K562 (cell line): ENCODE results near the gene SERPINI2. TPM values are rescaled to one million over a fixed set of nuclear protein-coding genes. Genes with fewer than 3 reads are reported as not detected.

Experiments used
- ATAC-seq: fragments of 200-7000 bp; cut with Tn5 transposase; 3 replicates; pipeline ENCODE4 v1.9.1; 2020; ENCODE audit warnings: moderate library complexity
- BruUV-seq: library from RNA; stranded (reverse); fragments of 400-500 nt; replicated peaks from 2 replicates; lab custom pipeline; 2021; lab: Mats Ljungman, UMichigan
- CTCF ChIA-PET: fragments of 300-600 bp; formaldehyde crosslinking; extraction: SDS; loops from one replicate; lab custom pipeline; 2021; ENCODE audit warnings: low intra/inter-chr PET ratio; lab: Yijun Ruan, JAX
- POLR2A ChIA-PET: fragments of 300-600, 350-650 bp; sonication (Branson Sonifier 250); formaldehyde crosslinking; extraction: SDS; loops from one replicate; lab custom pipeline; 2021; ENCODE audit warnings: antibody characterized with exemption, inconsistent platforms; lab: Yijun Ruan, JAX
- DNase-seq, 4 experiments: peaks; one replicate each; pipeline versions ENCODE4 v3.0.0 to v3.0.0-alpha.2; 2011 to 2018; ENCODE audit warnings: low spot score in 3 of 4, mixed read lengths in 3 of 4; ENCODE audit errors: extremely low read depth in 1 of 4
- FAIRE-seq: peaks from 2 replicates; lab custom pipeline; 2011; peaks lifted over from hg19 to GRCh38; lab: Jason Lieb, UNC
- H2AFZ ChIP-seq: 2 replicates; pipeline ENCODE4 v1.6.0; 2011; ENCODE audit warnings: low read depth, low read length, control low read depth, inconsistent platforms
- H3K27ac ChIP-seq: fragments of 200-600 bp; 3 replicates; pipeline ENCODE4 v1.8.0; 2011; ENCODE audit warnings: low read depth, mild to moderate bottlenecking, control low read depth, inconsistent platforms, low read length, moderate library complexity, mixed read lengths; ENCODE audit errors: extremely low read depth
- H3K27me3 ChIP-seq, 2 experiments: fragments of 300-600 bp in 1 of 2; 2 replicates in 1 of 2; 3 replicates in 1 of 2; pipeline versions ENCODE4 v1.6.0 to v1.8.0; 2011; ENCODE audit warnings: inconsistent platforms in 2 of 2, low read length in 2 of 2, mild to moderate bottlenecking in 1 of 2, mixed read lengths in 1 of 2, moderate library complexity in 1 of 2; ENCODE audit not compliant: control insufficient read depth in 2 of 2, insufficient read depth in 2 of 2
- H3K36me3 ChIP-seq: fragments of 300-600 bp; 3 replicates; pipeline ENCODE4 v1.8.0; 2011; ENCODE audit warnings: mild to moderate bottlenecking, low read length, inconsistent platforms; ENCODE audit not compliant: control insufficient read depth, insufficient read depth
- H3K4me1 ChIP-seq, 2 experiments: fragments of 200-600 bp in 1 of 2; replicated peaks in 1 of 2; 2 replicates in 1 of 2; 3 replicates in 1 of 2; pipeline versions ENCODE4 v1.5.1 to v1.8.0; 2011; ENCODE audit warnings: inconsistent platforms in 2 of 2, low read length in 2 of 2, mild to moderate bottlenecking in 1 of 2, mixed read lengths in 1 of 2, moderate library complexity in 1 of 2; ENCODE audit not compliant: control insufficient read depth in 2 of 2, insufficient read depth in 2 of 2
- H3K4me2 ChIP-seq: 2 replicates; pipeline ENCODE4 v1.6.1; 2011; ENCODE audit warnings: low read length, control low read depth, inconsistent platforms, mixed read lengths; ENCODE audit not compliant: insufficient read depth
- H3K4me3 ChIP-seq: fragments of 200-600 bp; sonication (generic), shearing (Covaris generic); 2 replicates; pipeline ENCODE4 v1.5.1; 2016; ENCODE audit warnings: control low read depth, inconsistent platforms
- H3K79me2 ChIP-seq: fragments of 200-600 bp; 3 replicates; pipeline ENCODE4 v1.8.0; 2011; ENCODE audit warnings: low read length, inconsistent platforms; ENCODE audit not compliant: control insufficient read depth, insufficient read depth
- H3K9ac ChIP-seq, 2 experiments: 2 replicates each; pipeline versions ENCODE4 v1.6.0 to v1.6.1; 2011; ENCODE audit warnings: low read depth in 2 of 2, low read length in 2 of 2, control low read depth in 1 of 2, inconsistent platforms in 1 of 2, mild to moderate bottlenecking in 1 of 2, mixed read lengths in 1 of 2; ENCODE audit not compliant: insufficient read depth in 1 of 2
- H3K9me1 ChIP-seq: one replicate; pipeline ENCODE4 v1.6.0; 2011; ENCODE audit warnings: inconsistent platforms, mild to moderate bottlenecking, low read length, moderate library complexity; ENCODE audit not compliant: control insufficient read depth, insufficient read depth
- H3K9me3 ChIP-seq: replicated peaks from 2 replicates; pipeline ENCODE4 v1.5.1; 2011; ENCODE audit warnings: low read depth, low read length, inconsistent platforms; ENCODE audit not compliant: control insufficient read depth, insufficient read depth
- H4K20me1 ChIP-seq: replicated peaks from 2 replicates; pipeline ENCODE4 v1.6.1; 2011; ENCODE audit warnings: low read length, inconsistent platforms, mixed read lengths; ENCODE audit not compliant: control insufficient read depth, insufficient read depth
- ETV1 ChIP-seq: fragments of 450-650 bp; conservative IDR thresholded peaks from 2 replicates; pipeline ENCODE4 v1.6.1; 2016; ENCODE audit warnings: missing genetic modification characterization, control low read depth, low read depth, missing compliant biosample characterization
- FOS ChIP-seq: IDR thresholded peaks from 3 replicates; pipeline ENCODE4 v1.6.1; 2011; ENCODE audit not compliant: insufficient read length; ENCODE audit errors: extremely low read depth
- HDAC3 ChIP-seq: fragments of 450-650 bp; IDR thresholded peaks from 2 replicates; pipeline ENCODE4 v1.6.1; 2018; ENCODE audit warnings: borderline replicate concordance, mild to moderate bottlenecking, moderate library complexity; ENCODE audit not compliant: partially characterized antibody
- NONO ChIP-seq, 2 experiments: fragments of 200-400 bp in 1 of 2; fragments of 450-650 bp in 1 of 2; formaldehyde crosslinking in 1 of 2; IDR thresholded peaks; 2 replicates each; pipeline ENCODE4 v1.6.1; 2017; ENCODE audit warnings: low read depth in 2 of 2, mild to moderate bottlenecking in 2 of 2, moderate library complexity in 2 of 2, low read length in 1 of 2
- SMARCB1 ChIP-seq: IDR thresholded peaks from 2 replicates; pipeline ENCODE4 v1.6.1; 2011; ENCODE audit warnings: improper control_type of control experiment, low read depth; ENCODE audit not compliant: insufficient read length
- TFAM ChIP-seq: fragments of 250-450 bp; sonication (Bioruptor Pico); conservative IDR thresholded peaks from 2 replicates; pipeline ENCODE4 v1.5.0; 2021; ENCODE audit warnings: mild to moderate bottlenecking, moderate library complexity
- THRAP3 ChIP-seq: fragments of 450-650 bp; IDR thresholded peaks from 2 replicates; pipeline ENCODE4 v1.6.1; 2016; ENCODE audit warnings: mild to moderate bottlenecking, inconsistent platforms, borderline replicate concordance
- XRCC4 ChIP-seq: IDR thresholded peaks from one replicate; pipeline ENCODE4 v1.6.1; 2011; ENCODE audit not compliant: insufficient read depth, insufficient read length; ENCODE audit errors: extremely low read depth
- ZNF41 ChIP-seq: fragments of 250-450 bp; sonication (Bioruptor Pico); conservative IDR thresholded peaks from 2 replicates; pipeline ENCODE4 v1.4.0; 2020; ENCODE audit warnings: mild to moderate bottlenecking
- ZNF586 ChIP-seq: fragments of 450-650 bp; formaldehyde crosslinking; conservative IDR thresholded peaks from 2 replicates; pipeline ENCODE4 v1.4.0; 2020; ENCODE audit warnings: mild to moderate bottlenecking, moderate library complexity
- ZNF589 ChIP-seq: fragments of 200-800 bp; sonication (Bioruptor generic); IDR thresholded peaks from 2 replicates; pipeline ENCODE4 v1.6.1; 2016; ENCODE audit warnings: low read depth, missing genetic modification characterization, missing compliant biosample characterization
- ZNF707 ChIP-seq: fragments of 250-450 bp; sonication (Bioruptor Pico); conservative IDR thresholded peaks from 2 replicates; pipeline ENCODE4 v1.8.0; 2022; ENCODE audit warnings: inconsistent platforms, mild to moderate bottlenecking, moderate library complexity
- in situ Hi-C: fragments of 300-500 bp; cut with MboI; formaldehyde crosslinking; loops from 4 replicates; pipeline ENCODE4 v1.15.0; 2018; ENCODE audit warnings: inconsistent platforms, mixed read lengths
- intact Hi-C: fragments of 100-400 bp; cut with micrococcal nuclease; formaldehyde crosslinking; loops from 2 replicates; pipeline ENCODE4 v1.14.2; 2022
- polyA plus RNA-seq, 8 experiments: library from polyadenylated mRNA; depleted of rRNA in 4 of 8; stranded (reverse) in 5 of 8; unstranded in 3 of 8; fragments of >200 nt; fragmentation: Nextera tagmentation in 2 of 8; fragmentation: Illumina TruSeq in 1 of 8; extraction: Ambion mirVana in 2 of 8; extraction: Trizol in 1 of 8; gene quantifications; 2 replicates each; pipeline versions ENCODE4 v1.2.1 to v1.2.3, GENCODE V29; 2011 to 2014; ENCODE audit warnings: inconsistent platforms in 1 of 8, missing spikeins in 1 of 8
- total RNA-seq, 7 experiments: library from RNA; depleted of rRNA in 6 of 7; stranded (reverse); fragments of >200 nt in 6 of 7; fragmentation: Illumina TruSeq in 2 of 7; extraction: Trizol in 2 of 7; gene quantifications; 2 replicates each; pipeline versions ENCODE4 v1.2.1 to v1.2.3, GENCODE V29; 2011 to 2021; ENCODE audit warnings: low replicate concordance in 1 of 7
- TF ChIP-seq, protein P1 (sequence below): sonication (generic); formaldehyde crosslinking; IDR thresholded peaks from 2 replicates; pipeline ENCODE4 v1.8.1; 2023; ENCODE audit warnings: mild to moderate bottlenecking, missing genetic modification reagents

Gene SERPINI2
- total and polyA plus RNA-seq, 9 of the 15 experiments (the other 6 are each of a cell fraction or from before 2014, with no cell fraction given) = not detected

GRCh38 chr3:167466966-167467365 is 6.9 kb downstream of the SERPINI2 start:
- no peak overlapping the region for H3K27ac ChIP-seq
- no peaks in the 10 kb centered on the region for H3K36me3 ChIP-seq
- no peaks in the 10 kb centered on the region for H3K79me2 ChIP-seq
- no peaks in the 10 kb centered on the region for H3K9me3 ChIP-seq
- H4K20me1 ChIP-seq = no peaks in the 10 kb centered on the region
- ATAC-seq (no peak), DNase-seq (no peak), FAIRE-seq (no peak)
- H3K9me1 ChIP-seq = no peaks in the 10 kb centered on the region
- H3K4me1 ChIP-seq = no peaks in the 10 kb centered on the region
- H3K4me3 ChIP-seq = no peak overlapping the region
- H3K27me3 ChIP-seq = no peaks in the 10 kb centered on the region
- in situ Hi-C loops = no loop called here
- no TSS peak for BruUV-seq
- H3K9ac ChIP-seq = no peak overlapping the region
- H3K4me2 ChIP-seq = no peak overlapping the region
- no peak for TF ChIP-seq ZNF41 (CRISPR knock-in tag)
- no peak for TF ChIP-seq TFAM
- no peak for TF ChIP-seq ZNF589
- TF ChIP-seq ZNF586 = no peak
- no peak for TF ChIP-seq SMARCB1
- TF ChIP-seq THRAP3 = no peak
- TF ChIP-seq XRCC4 = no peak
- TF ChIP-seq ETV1 (tag) = no peak
- TF ChIP-seq, protein P1, sequence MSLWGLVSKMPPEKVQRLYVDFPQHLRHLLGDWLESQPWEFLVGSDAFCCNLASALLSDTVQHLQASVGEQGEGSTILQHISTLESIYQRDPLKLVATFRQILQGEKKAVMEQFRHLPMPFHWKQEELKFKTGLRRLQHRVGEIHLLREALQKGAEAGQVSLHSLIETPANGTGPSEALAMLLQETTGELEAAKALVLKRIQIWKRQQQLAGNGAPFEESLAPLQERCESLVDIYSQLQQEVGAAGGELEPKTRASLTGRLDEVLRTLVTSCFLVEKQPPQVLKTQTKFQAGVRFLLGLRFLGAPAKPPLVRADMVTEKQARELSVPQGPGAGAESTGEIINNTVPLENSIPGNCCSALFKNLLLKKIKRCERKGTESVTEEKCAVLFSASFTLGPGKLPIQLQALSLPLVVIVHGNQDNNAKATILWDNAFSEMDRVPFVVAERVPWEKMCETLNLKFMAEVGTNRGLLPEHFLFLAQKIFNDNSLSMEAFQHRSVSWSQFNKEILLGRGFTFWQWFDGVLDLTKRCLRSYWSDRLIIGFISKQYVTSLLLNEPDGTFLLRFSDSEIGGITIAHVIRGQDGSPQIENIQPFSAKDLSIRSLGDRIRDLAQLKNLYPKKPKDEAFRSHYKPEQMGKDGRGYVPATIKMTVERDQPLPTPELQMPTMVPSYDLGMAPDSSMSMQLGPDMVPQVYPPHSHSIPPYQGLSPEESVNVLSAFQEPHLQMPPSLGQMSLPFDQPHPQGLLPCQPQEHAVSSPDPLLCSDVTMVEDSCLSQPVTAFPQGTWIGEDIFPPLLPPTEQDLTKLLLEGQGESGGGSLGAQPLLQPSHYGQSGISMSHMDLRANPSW = no peak
- no peak for TF ChIP-seq ZNF707
- TF ChIP-seq FOS = no peak
- no peak for TF ChIP-seq NONO (IDR thresholded peaks at IDR 0.05; ENCODE audit: low read depth in 2 of 2, low read length in 1 of 2)
- no peak for TF ChIP-seq HDAC3
- intact Hi-C loops = no loop called here
- ChIA-PET CTCF (no interaction called here), POLR2A (no interaction called here)
- H2AFZ ChIP-seq = no peak overlapping the region
